Measurements from ENCODE around the gene KCTD19.

The KCTD19 gene

DNA sequence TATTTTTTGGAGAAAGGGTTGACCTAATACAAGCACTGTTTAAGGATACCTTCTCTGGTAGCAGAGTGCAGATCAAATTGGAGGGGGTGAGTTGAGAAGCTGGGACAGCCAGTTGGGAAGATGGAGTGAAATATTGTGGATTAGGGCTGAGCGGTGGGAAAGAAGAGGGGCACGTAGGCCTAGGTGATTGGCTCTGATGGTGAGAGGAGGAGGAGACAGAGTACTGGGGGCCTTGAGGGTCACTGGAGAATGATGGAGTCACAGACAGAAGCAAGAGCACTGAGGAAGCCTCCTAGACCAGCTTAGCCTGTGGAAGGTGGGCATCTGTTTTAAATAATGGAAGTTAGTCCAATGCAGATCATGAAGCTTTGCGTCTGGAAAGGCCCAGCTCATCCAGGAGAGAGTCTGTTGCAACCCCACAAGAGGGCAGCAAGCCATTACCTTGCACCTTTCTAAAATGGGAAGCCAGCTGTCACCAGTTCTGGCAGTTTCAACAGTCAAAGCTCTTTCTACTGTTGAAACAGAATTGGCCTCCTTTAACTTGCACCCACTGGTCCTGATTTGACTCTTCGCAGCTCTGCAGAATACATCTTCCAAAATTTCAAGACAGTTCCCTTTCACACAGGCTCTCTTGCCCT is 66.0 kb downstream of the KCTD19 start:
- no peaks in the 10 kb centered on the region for H3K4me1 ChIP-seq (ENCODE audit: low read length)
- TF ChIP-seq EZH2phosphoT487 (IDR thresholded peaks at IDR 0.05; ENCODE audit: low read depth), result no peak
- TF ChIP-seq, protein P1, sequence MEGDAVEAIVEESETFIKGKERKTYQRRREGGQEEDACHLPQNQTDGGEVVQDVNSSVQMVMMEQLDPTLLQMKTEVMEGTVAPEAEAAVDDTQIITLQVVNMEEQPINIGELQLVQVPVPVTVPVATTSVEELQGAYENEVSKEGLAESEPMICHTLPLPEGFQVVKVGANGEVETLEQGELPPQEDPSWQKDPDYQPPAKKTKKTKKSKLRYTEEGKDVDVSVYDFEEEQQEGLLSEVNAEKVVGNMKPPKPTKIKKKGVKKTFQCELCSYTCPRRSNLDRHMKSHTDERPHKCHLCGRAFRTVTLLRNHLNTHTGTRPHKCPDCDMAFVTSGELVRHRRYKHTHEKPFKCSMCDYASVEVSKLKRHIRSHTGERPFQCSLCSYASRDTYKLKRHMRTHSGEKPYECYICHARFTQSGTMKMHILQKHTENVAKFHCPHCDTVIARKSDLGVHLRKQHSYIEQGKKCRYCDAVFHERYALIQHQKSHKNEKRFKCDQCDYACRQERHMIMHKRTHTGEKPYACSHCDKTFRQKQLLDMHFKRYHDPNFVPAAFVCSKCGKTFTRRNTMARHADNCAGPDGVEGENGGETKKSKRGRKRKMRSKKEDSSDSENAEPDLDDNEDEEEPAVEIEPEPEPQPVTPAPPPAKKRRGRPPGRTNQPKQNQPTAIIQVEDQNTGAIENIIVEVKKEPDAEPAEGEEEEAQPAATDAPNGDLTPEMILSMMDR (IDR thresholded peaks at IDR 0.05; ENCODE audit: low read depth, low read length), result peak; percentile 65
- H3K27me3 ChIP-seq (ENCODE audit: low read depth, low read length), result no peaks in the 10 kb centered on the region
- H3K27ac ChIP-seq (ENCODE audit: low read length), result no peak overlapping the region
- H3K36me3 ChIP-seq (replicated peaks; ENCODE audit: low read depth, low read length), result peaks cover 12% of the 10 kb centered on the region
- no peaks in the 10 kb centered on the region for H3K9me3 ChIP-seq (ENCODE audit: insufficient read depth, low read length)
- no peak overlapping the region for H3K4me3 ChIP-seq (ENCODE audit: low read length)
- no peak overlapping the region for H2AFZ ChIP-seq (ENCODE audit: low read depth, low read length)
- no peak overlapping the region for H3K9ac ChIP-seq (ENCODE audit: low read length)
- H3K4me2 ChIP-seq (ENCODE audit: low read length), result no peak overlapping the region
- no peaks in the 10 kb centered on the region for H3K79me2 ChIP-seq (ENCODE audit: low read length)
- no peaks in the 10 kb centered on the region for H4K20me1 ChIP-seq (ENCODE audit: insufficient read depth, low read length)

DNA sequence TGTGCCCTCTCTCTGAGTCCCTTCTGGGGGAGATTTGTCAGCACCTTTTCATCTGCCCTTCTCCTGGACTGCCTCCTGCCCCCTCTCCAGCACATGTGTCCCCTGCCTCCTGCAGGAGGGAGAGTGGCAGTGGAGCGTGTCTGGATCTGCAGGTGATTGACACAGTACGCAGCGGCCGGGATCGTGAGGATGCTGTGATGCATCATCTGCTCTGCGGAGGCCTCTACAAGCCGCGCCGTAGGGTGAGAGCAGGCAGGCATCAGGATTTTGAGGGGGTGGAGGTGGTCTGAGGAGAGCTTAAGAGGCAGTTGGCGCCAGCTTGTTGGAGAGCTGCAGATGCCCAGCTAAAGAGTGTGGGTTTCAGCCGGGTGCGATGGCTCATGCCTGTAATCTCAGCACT is 66.8 kb downstream of the KCTD19 start:
- Histone ChIP-seq H3K27me3 (ENCODE audit: low read depth, low read length) (no peaks in the 10 kb centered on the region), H3K36me3 (replicated peaks; ENCODE audit: low read depth, low read length) (peaks cover 12% of the 10 kb centered on the region), H4K20me1 (ENCODE audit: insufficient read depth, low read length) (no peaks in the 10 kb centered on the region), H3K9ac (ENCODE audit: low read length) (no peak overlapping the region), H3K27ac (ENCODE audit: low read length) (no peak overlapping the region), H3K4me1 (ENCODE audit: low read length) (no peaks in the 10 kb centered on the region), H3K4me3 (ENCODE audit: low read length) (no peak overlapping the region), H3K79me2 (ENCODE audit: low read length) (no peaks in the 10 kb centered on the region), H2AFZ (ENCODE audit: low read depth, low read length) (no peak overlapping the region), H3K9me3 (ENCODE audit: insufficient read depth, low read length) (no peaks in the 10 kb centered on the region), H3K4me2 (ENCODE audit: low read length) (no peak overlapping the region)
- TF ChIP-seq EZH2phosphoT487 (IDR thresholded peaks at IDR 0.05; ENCODE audit: low read depth), result no peak
- TF ChIP-seq, protein P1 (IDR thresholded peaks at IDR 0.05; ENCODE audit: low read depth, low read length), result no peak

DNA sequence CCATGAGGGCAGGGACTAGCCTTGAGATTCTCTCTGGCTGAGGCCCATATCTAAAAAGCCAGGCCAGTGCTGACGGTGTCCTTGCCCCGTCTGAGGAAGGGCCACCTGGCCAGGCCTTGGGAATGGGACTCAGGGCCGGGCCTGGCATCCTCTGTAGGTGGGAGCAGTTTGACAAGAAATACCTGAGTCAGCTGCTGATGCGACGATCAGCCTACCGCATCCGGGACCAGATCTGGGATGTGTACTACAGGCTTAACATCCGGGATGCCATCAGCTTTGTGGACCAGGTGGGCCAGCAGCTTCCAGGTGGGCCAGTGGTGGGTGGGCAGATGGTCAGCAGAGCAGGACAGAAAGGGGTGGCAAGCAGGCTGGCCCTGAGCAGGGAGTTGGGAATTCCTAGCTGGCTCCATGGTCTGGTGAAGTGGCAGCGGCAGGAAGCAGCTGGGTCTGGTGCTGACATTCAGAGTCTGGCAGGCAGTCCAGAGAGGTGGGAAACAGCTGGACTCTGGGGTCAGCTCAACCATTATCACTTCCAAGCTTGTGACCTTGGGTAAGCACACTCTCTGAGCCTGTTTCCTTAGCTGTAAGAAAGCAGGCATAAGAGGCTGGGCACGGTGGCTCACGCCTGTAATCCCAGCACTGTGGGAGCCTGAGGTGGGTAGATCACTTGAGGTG is 68.2 kb downstream of the KCTD19 start:
- Histone ChIP-seq H3K27ac (ENCODE audit: low read length) (no peak overlapping the region), H2AFZ (ENCODE audit: low read depth, low read length) (no peak overlapping the region), H3K9ac (ENCODE audit: low read length) (no peak overlapping the region), H3K4me3 (ENCODE audit: low read length) (no peak overlapping the region), H3K9me3 (ENCODE audit: insufficient read depth, low read length) (no peaks in the 10 kb centered on the region), H3K4me2 (ENCODE audit: low read length) (no peak overlapping the region), H3K79me2 (ENCODE audit: low read length) (no peaks in the 10 kb centered on the region), H3K36me3 (replicated peaks; ENCODE audit: low read depth, low read length) (peaks cover 12% of the 10 kb centered on the region), H3K27me3 (ENCODE audit: low read depth, low read length) (no peaks in the 10 kb centered on the region), H4K20me1 (ENCODE audit: insufficient read depth, low read length) (no peaks in the 10 kb centered on the region), H3K4me1 (ENCODE audit: low read length) (no peaks in the 10 kb centered on the region)
- TF ChIP-seq EZH2phosphoT487 (IDR thresholded peaks at IDR 0.05; ENCODE audit: low read depth), result no peak
- TF ChIP-seq, protein P1 (IDR thresholded peaks at IDR 0.05; ENCODE audit: low read depth, low read length), result no peak

DNA sequence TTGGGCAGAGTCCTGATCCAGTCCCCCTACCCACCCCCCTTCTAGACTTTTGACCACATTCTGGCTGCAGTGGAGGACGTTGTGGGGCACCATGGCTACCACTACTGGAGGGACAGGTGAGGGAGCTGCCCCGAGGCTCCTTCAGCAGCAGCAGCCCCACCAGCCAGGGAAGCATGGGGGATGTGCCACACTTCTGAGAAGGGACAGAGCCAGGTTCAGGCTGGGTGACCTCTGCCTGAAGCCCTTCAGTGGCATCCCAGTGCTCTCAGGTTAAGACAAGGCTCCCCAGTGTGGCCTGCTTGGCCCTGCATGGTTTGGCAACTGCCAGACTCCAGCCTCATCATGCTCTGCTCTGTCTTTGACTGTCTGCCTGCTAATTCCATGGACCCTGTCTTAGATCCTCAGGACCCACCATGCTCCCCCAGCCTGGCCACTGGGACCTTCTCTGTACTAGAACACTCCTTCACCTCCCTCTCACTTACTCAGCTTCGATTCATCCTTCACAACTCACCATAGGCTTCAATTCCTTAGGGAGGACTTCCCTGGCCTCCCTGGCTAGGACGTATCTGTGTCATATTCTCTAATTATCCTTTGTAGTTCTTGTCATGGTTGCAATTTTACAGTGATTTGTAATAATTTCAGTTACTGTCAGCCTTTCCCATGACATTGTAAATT is 68.9 kb downstream of the KCTD19 start:
- H3K27ac ChIP-seq (ENCODE audit: low read length), result no peak overlapping the region
- TF ChIP-seq, protein P1 (IDR thresholded peaks at IDR 0.05; ENCODE audit: low read depth, low read length), result no peak
- no peak for TF ChIP-seq EZH2phosphoT487 (IDR thresholded peaks at IDR 0.05; ENCODE audit: low read depth)
- H3K4me2 ChIP-seq (ENCODE audit: low read length), result no peak overlapping the region
- no peaks in the 10 kb centered on the region for H3K9me3 ChIP-seq (ENCODE audit: insufficient read depth, low read length)
- H3K9ac ChIP-seq (ENCODE audit: low read length), result no peak overlapping the region
- H3K4me1 ChIP-seq (ENCODE audit: low read length), result no peaks in the 10 kb centered on the region
- no peaks in the 10 kb centered on the region for H3K27me3 ChIP-seq (ENCODE audit: low read depth, low read length)
- peaks cover 12% of the 10 kb centered on the region for H3K36me3 ChIP-seq (replicated peaks; ENCODE audit: low read depth, low read length)
- no peak overlapping the region for H2AFZ ChIP-seq (ENCODE audit: low read depth, low read length)
- H3K4me3 ChIP-seq (ENCODE audit: low read length), result no peak overlapping the region
- H4K20me1 ChIP-seq (ENCODE audit: insufficient read depth, low read length), result no peaks in the 10 kb centered on the region
- H3K79me2 ChIP-seq (ENCODE audit: low read length), result no peaks in the 10 kb centered on the region
